ENCODE results near the gene PTPRN2. TPM values are rescaled to one million over a fixed set of nuclear protein-coding genes. Genes with fewer than 3 reads are reported as not detected.

Gene PTPRN2
- total and polyA plus RNA-seq, 2 of the 13 experiments (the other 11 are each of a cell fraction or from before 2014, with no cell fraction given) = 2.5 to 24.2 TPM

GRCh38 chr7:158312789-158313188 is 274.8 kb downstream of the PTPRN2 start:
- Histone ChIP-seq H3K9ac (ENCODE audit: insufficient read depth, low read depth, low read length) (no peak overlapping the region), H3K27ac (ENCODE audit: extremely low read length, insufficient read depth, low read length) (no peak overlapping the region), H3K79me2 (ENCODE audit: insufficient read depth, low read length) (no peaks in the 10 kb centered on the region), H3K4me3 (replicated peaks in 1 of 3; ENCODE audit: insufficient read depth in 1 of 3, low read depth in 2 of 3, low read length in 3 of 3) (no peak overlapping the region), H3K4me1 (ENCODE audit: insufficient read depth, low read length) (no peaks in the 10 kb centered on the region), H4K20me1 (ENCODE audit: insufficient read depth, low read length) (peaks cover 4% of the 10 kb centered on the region; the same call in 1 of the 2 replicates), H3K36me3 (replicated peaks in 1 of 2; ENCODE audit: control insufficient read depth in 1 of 2, insufficient read depth in 2 of 2, low read length in 2 of 2) (peaks cover 0 to 1% of the 10 kb centered on the region in 2 experiments; a peak in 1 of 5 replicates), H3K9me3 (ENCODE audit: low read length) (peaks cover 6% of the 10 kb centered on the region), H3K4me2 (ENCODE audit: low read depth, low read length) (no peak overlapping the region), H3K27me3 (ENCODE audit: control insufficient read depth in 1 of 2, insufficient read depth in 2 of 2, low read length in 2 of 2) (no peaks in the 10 kb centered on the region), H2AFZ (ENCODE audit: low read length) (no peak overlapping the region)
- TF ChIP-seq, protein P1, sequence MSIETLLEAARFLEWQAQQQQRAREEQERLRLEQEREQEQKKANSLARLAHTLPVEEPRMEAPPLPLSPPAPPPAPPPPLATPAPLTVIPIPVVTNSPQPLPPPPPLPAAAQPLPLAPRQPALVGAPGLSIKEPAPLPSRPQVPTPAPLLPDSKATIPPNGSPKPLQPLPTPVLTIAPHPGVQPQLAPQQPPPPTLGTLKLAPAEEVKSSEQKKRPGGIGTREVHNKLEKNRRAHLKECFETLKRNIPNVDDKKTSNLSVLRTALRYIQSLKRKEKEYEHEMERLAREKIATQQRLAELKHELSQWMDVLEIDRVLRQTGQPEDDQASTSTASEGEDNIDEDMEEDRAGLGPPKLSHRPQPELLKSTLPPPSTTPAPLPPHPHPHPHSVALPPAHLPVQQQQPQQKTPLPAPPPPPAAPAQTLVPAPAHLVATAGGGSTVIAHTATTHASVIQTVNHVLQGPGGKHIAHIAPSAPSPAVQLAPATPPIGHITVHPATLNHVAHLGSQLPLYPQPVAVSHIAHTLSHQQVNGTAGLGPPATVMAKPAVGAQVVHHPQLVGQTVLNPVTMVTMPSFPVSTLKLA (IDR thresholded peaks at IDR 0.05) = peak; percentile 55
- TF ChIP-seq ZNF143 (CRISPR knock-in tag; IDR thresholded peaks at IDR 0.05) = no peak
- DNase-seq (ENCODE audit: low spot score) (no peak), ATAC-seq (no peak), FAIRE-seq (no peak)
- POLR2A ChIA-PET = no interaction called here
- intact Hi-C loops (cut with micrococcal nuclease; ENCODE audit: unreplicated experiment) (no loop called here), in situ Hi-C loops (cut with HindIII; ENCODE audit: extremely low pct_ligation_motif_present, low pct_unique_long_range_greater_than_20kb) (no loop called here)
- WGBS (ENCODE audit: low lambda C conversion rate) = 85% methylated on average over 7 of the region's 10 CpGs
- CTCF ChIA-PET (ENCODE audit: low intra/inter-chr PET ratio, low total read pairs) = no interaction called here
- BruUV-seq (replicated peaks) = no TSS peak

GRCh38 chr7:158311791-158312190 is 275.8 kb downstream of the PTPRN2 start:
- ChIA-PET POLR2A (no interaction called here), CTCF (ENCODE audit: low intra/inter-chr PET ratio, low total read pairs) (no interaction called here)
- no peaks in the 10 kb centered on the region for H3K79me2 ChIP-seq (ENCODE audit: insufficient read depth, low read length)
- peaks cover 11% of the 10 kb centered on the region for H3K9me3 ChIP-seq (ENCODE audit: low read length)
- no peak overlapping the region for H2AFZ ChIP-seq (ENCODE audit: low read length)
- no peaks in the 10 kb centered on the region for H3K4me1 ChIP-seq (ENCODE audit: insufficient read depth, low read length)
- no peak overlapping the region for H3K27ac ChIP-seq (ENCODE audit: extremely low read length, insufficient read depth, low read length)
- TF ChIP-seq ZNF609 (CRISPR knock-in tag; IDR thresholded peaks at IDR 0.05; ENCODE audit: borderline replicate concordance) (no peak), KDM2A (CRISPR knock-in tag; IDR thresholded peaks at IDR 0.05; ENCODE audit: borderline replicate concordance, low read depth) (no peak), DNMT1 (CRISPR knock-in tag; IDR thresholded peaks at IDR 0.05) (no peak), ZNF17 (CRISPR knock-in tag; IDR thresholded peaks at IDR 0.05) (no peak)
- TF ChIP-seq, protein P2, sequence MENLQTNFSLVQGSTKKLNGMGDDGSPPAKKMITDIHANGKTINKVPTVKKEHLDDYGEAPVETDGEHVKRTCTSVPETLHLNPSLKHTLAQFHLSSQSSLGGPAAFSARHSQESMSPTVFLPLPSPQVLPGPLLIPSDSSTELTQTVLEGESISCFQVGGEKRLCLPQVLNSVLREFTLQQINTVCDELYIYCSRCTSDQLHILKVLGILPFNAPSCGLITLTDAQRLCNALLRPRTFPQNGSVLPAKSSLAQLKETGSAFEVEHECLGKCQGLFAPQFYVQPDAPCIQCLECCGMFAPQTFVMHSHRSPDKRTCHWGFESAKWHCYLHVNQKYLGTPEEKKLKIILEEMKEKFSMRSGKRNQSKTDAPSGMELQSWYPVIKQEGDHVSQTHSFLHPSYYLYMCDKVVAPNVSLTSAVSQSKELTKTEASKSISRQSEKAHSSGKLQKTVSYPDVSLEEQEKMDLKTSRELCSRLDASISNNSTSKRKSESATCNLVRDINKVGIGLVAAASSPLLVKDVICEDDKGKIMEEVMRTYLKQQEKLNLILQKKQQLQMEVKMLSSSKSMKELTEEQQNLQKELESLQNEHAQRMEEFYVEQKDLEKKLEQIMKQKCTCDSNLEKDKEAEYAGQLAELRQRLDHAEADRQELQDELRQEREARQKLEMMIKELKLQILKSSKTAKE (CRISPR knock-in tag; IDR thresholded peaks at IDR 0.05; ENCODE audit: borderline replicate concordance) = peak; percentile 28; the same call in 1 of the 2 replicates
- TF ChIP-seq, protein P1 (IDR thresholded peaks at IDR 0.05) = peak; percentile 96
- H4K20me1 ChIP-seq (ENCODE audit: insufficient read depth, low read length) = peaks cover 3% of the 10 kb centered on the region; the same call in 1 of the 2 replicates
- ATAC-seq = no peak
- peaks cover 0 to 1% of the 10 kb centered on the region in 2 experiments; a peak in 1 of 5 replicates for H3K36me3 ChIP-seq (replicated peaks in 1 of 2; ENCODE audit: control insufficient read depth in 1 of 2, insufficient read depth in 2 of 2, low read length in 2 of 2)
- no peak for FAIRE-seq
- H3K9ac ChIP-seq (ENCODE audit: insufficient read depth, low read depth, low read length) = no peak overlapping the region
- no TSS peak for BruUV-seq (replicated peaks)
- no peak overlapping the region for H3K4me3 ChIP-seq (replicated peaks in 1 of 3; ENCODE audit: insufficient read depth in 1 of 3, low read depth in 2 of 3, low read length in 3 of 3)
- no peak for DNase-seq (ENCODE audit: low spot score)
- H3K27me3 ChIP-seq (ENCODE audit: control insufficient read depth in 1 of 2, insufficient read depth in 2 of 2, low read length in 2 of 2) = no peaks in the 10 kb centered on the region
- in situ Hi-C loops (cut with HindIII; ENCODE audit: extremely low pct_ligation_motif_present, low pct_unique_long_range_greater_than_20kb) = no loop called here
- intact Hi-C loops (cut with micrococcal nuclease; ENCODE audit: unreplicated experiment) = no loop called here
- H3K4me2 ChIP-seq (ENCODE audit: low read depth, low read length) = no peak overlapping the region
- WGBS (ENCODE audit: low lambda C conversion rate) = 75% methylated on average over 11 of the region's 11 CpGs
